H9 (cell line): ENCODE data around the gene TMCO4. TPM values are rescaled to one million over a fixed set of nuclear protein-coding genes. Genes with fewer than 3 reads are reported as not detected.

Experiments used
- DNase-seq: peaks from one replicate; pipeline ENCODE4 v3.0.0-alpha.2; 2017
- H2AFZ ChIP-seq: one replicate; pipeline ENCODE4 v1.6.1; 2013; ENCODE audit warnings: mild to moderate bottlenecking, low read length, control low read depth, moderate library complexity
- H2AK5ac ChIP-seq: 2 replicates; pipeline ENCODE4 v1.6.1; 2013; ENCODE audit warnings: low read length, control low read depth, mixed read lengths; ENCODE audit not compliant: insufficient read length
- H2BK120ac ChIP-seq: one replicate; pipeline ENCODE4 v1.6.1; 2013; ENCODE audit warnings: low read depth, mild to moderate bottlenecking, low read length, control low read depth, inconsistent platforms; ENCODE audit not compliant: poor library complexity, severe bottlenecking
- H2BK12ac ChIP-seq: 2 replicates; pipeline ENCODE4 v1.6.1; 2013; ENCODE audit warnings: low read length, control low read depth, mixed read lengths, low read depth; ENCODE audit not compliant: insufficient read length
- H2BK15ac ChIP-seq: 2 replicates; pipeline ENCODE4 v1.6.1; 2013; ENCODE audit warnings: low read depth, low read length, control low read depth
- H2BK20ac ChIP-seq: one replicate; pipeline ENCODE4 v1.6.1; 2013; ENCODE audit warnings: low read depth, mild to moderate bottlenecking, low read length, control low read depth, inconsistent platforms; ENCODE audit not compliant: poor library complexity, severe bottlenecking
- H2BK5ac ChIP-seq: 2 replicates; pipeline ENCODE4 v1.6.1; 2013; ENCODE audit warnings: low read length, control low read depth, mixed read lengths; ENCODE audit not compliant: insufficient read length
- H3K14ac ChIP-seq: 2 replicates; pipeline ENCODE4 v1.6.1; 2013; ENCODE audit warnings: low read length, control low read depth; ENCODE audit not compliant: insufficient read depth
- H3K18ac ChIP-seq: 2 replicates; pipeline ENCODE4 v1.6.1; 2013; ENCODE audit warnings: low read depth, mild to moderate bottlenecking, mixed read lengths, low read length, control low read depth; ENCODE audit not compliant: insufficient read length
- H3K23ac ChIP-seq: 2 replicates; pipeline ENCODE4 v1.6.1; 2013; ENCODE audit warnings: low read length, control low read depth, mixed read lengths, low read depth; ENCODE audit not compliant: insufficient read length
- H3K23me2 ChIP-seq: 2 replicates; pipeline ENCODE4 v1.6.1; 2013; ENCODE audit warnings: low read depth, mild to moderate bottlenecking, mixed read lengths, low read length, control low read depth; ENCODE audit not compliant: insufficient read length, poor library complexity, severe bottlenecking
- H3K27ac ChIP-seq: 2 replicates; pipeline ENCODE4 v1.5.1; 2013; ENCODE audit warnings: low read length, control low read depth, mixed read lengths, low read depth; ENCODE audit not compliant: insufficient read length
- H3K27me3 ChIP-seq: 2 replicates; pipeline ENCODE4 v1.6.1; 2013; ENCODE audit warnings: low read length, control low read depth, inconsistent platforms; ENCODE audit not compliant: insufficient read depth
- H3K4ac ChIP-seq: 2 replicates; pipeline ENCODE4 v1.6.1; 2013; ENCODE audit warnings: low read depth, mild to moderate bottlenecking, control low read depth, inconsistent platforms, low read length, moderate library complexity
- H3K4me1 ChIP-seq: 2 replicates; pipeline ENCODE4 v1.6.1; 2013; ENCODE audit warnings: low read length, control low read depth, inconsistent platforms; ENCODE audit not compliant: insufficient read depth
- H3K4me2 ChIP-seq: 2 replicates; pipeline ENCODE4 v1.6.1; 2013; ENCODE audit warnings: low read length, control low read depth, mixed read lengths; ENCODE audit not compliant: insufficient read length, insufficient read depth
- H3K56ac ChIP-seq: 2 replicates; pipeline ENCODE4 v1.6.1; 2013; ENCODE audit warnings: low read depth, mild to moderate bottlenecking, mixed read lengths, low read length, control low read depth; ENCODE audit not compliant: insufficient read length
- H3K79me1 ChIP-seq: 2 replicates; pipeline ENCODE4 v1.6.1; 2013; ENCODE audit warnings: low read depth, mild to moderate bottlenecking, moderate library complexity, low read length, control low read depth, inconsistent platforms; ENCODE audit not compliant: insufficient read depth, poor library complexity, severe bottlenecking
- H3K79me2 ChIP-seq: 2 replicates; pipeline ENCODE4 v1.6.1; 2013; ENCODE audit warnings: low read length, control low read depth, inconsistent platforms; ENCODE audit not compliant: insufficient read depth
- H3K9ac ChIP-seq: 2 replicates; pipeline ENCODE4 v1.6.1; 2013; ENCODE audit warnings: low read length, control low read depth, mixed read lengths; ENCODE audit not compliant: insufficient read length; ENCODE audit errors: extremely low read depth
- H3K9me3 ChIP-seq: one replicate; pipeline ENCODE4 v1.6.1; 2013; ENCODE audit warnings: low read depth, low read length, inconsistent platforms; ENCODE audit not compliant: control insufficient read depth
- H3T11ph ChIP-seq: one replicate; pipeline ENCODE4 v1.6.1; 2013; ENCODE audit warnings: mild to moderate bottlenecking, low read length, control low read depth, inconsistent platforms
- H4K20me1 ChIP-seq: one replicate; pipeline ENCODE4 v1.6.1; 2013; ENCODE audit not compliant: control insufficient read depth, insufficient read length, insufficient read depth
- H4K5ac ChIP-seq: 2 replicates; pipeline ENCODE4 v1.6.1; 2013; ENCODE audit warnings: low read depth, mild to moderate bottlenecking, mixed read lengths, low read length, control low read depth; ENCODE audit not compliant: insufficient read length
- H4K8ac ChIP-seq: replicated peaks from 2 replicates; pipeline ENCODE4 v1.6.1; 2013; ENCODE audit warnings: low read length, control low read depth, mixed read lengths, low read depth; ENCODE audit not compliant: insufficient read length
- H4K91ac ChIP-seq: 2 replicates; pipeline ENCODE4 v1.6.1; 2013; ENCODE audit warnings: low read depth, mild to moderate bottlenecking, moderate library complexity, mixed read lengths, low read length, control low read depth; ENCODE audit not compliant: insufficient read length
- H3K27ac Mint-ChIP-seq, 3 experiments: 2 replicates in 2 of 3; 3 replicates in 1 of 3; pipeline ENCODE4 v1.8.0; 2020 to 2021; ENCODE audit warnings: mixed read lengths in 3 of 3, mild to moderate bottlenecking in 1 of 3, moderate library complexity in 1 of 3
- H3K27me3 Mint-ChIP-seq: 2 replicates; pipeline ENCODE4 v1.8.0; 2021; ENCODE audit warnings: low read depth, mild to moderate bottlenecking, moderate library complexity, mixed read lengths
- H3K36me3 Mint-ChIP-seq, 3 experiments: 2 replicates in 2 of 3; 3 replicates in 1 of 3; pipeline ENCODE4 v1.8.0; 2020 to 2021; ENCODE audit warnings: low read depth in 3 of 3, mixed read lengths in 3 of 3; ENCODE audit not compliant: insufficient read depth in 1 of 3
- H3K4me1 Mint-ChIP-seq, 2 experiments: 2 replicates each; pipeline ENCODE4 v1.8.0; 2020; ENCODE audit warnings: mixed read lengths in 2 of 2
- H3K4me3 Mint-ChIP-seq, 2 experiments: 2 replicates in 1 of 2; 3 replicates in 1 of 2; pipeline ENCODE4 v1.8.0; 2020 to 2021; ENCODE audit warnings: mild to moderate bottlenecking in 2 of 2, mixed read lengths in 2 of 2, moderate library complexity in 1 of 2
- H3K9me3 Mint-ChIP-seq, 2 experiments: 2 replicates in 1 of 2; 3 replicates in 1 of 2; pipeline ENCODE4 v1.8.0; 2020; ENCODE audit warnings: mild to moderate bottlenecking in 2 of 2, mixed read lengths in 2 of 2, moderate library complexity in 1 of 2
- CTCF ChIP-seq: fragments of 200-600 bp; sonication (generic); conservative IDR thresholded peaks from 3 replicates; pipeline ENCODE4 v1.8.0; 2021; ENCODE audit warnings: antibody characterized with exemption, mild to moderate bottlenecking
- WGBS: extraction: QIAGEN DNeasy Blood & Tissue Kit; methylation state at CpG from one replicate; pipeline ENCODE4 v1.1.7; 2013; ENCODE audit warnings: missing lambda C conversion rate, low lambda C conversion rate, mixed read lengths; ENCODE audit not compliant: insufficient read length; ENCODE audit errors: extremely low coverage; 5-methylcytosine and 5-hydroxymethylcytosine counted together
- total RNA-seq: library from RNA; stranded (reverse); gene quantifications from 2 replicates; pipeline ENCODE4 v1.2.1, GENCODE V29; 2021

TMCO4 gene
- total RNA-seq, 1 experiment from 2014 or later, result 4.0 TPM

DNA sequence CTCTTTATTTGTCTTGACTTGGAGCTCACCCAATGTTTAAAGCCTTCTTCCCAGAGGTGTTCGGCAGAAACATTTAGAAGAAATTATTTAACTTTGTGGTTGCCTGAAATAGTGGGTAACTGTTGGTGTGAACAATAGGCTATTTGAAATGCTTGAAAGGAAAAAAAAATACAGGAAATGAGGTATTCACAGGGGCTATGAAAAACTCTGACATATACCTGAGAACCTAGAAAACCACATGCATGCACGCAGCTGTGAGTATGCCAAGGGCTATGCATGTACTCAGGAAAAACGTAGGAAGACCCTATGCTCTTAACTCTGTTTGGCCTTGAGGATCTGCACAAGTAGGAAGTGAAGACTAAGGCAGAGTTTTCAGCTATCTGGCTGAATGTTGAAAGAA, 31.7 kb upstream of the TMCO4 start:
- Histone ChIP-seq H3K79me2 (no peaks in the 10 kb centered on the region), H2BK12ac (no peak overlapping the region), H3K23ac (no peak overlapping the region), H2AFZ (no peak overlapping the region), H2BK15ac (no peak overlapping the region), H3K4me1 (no peaks in the 10 kb centered on the region), H3K23me2 (no peaks in the 10 kb centered on the region), H2BK20ac (no peak overlapping the region), H4K91ac (no peak overlapping the region), H2AK5ac (no peak overlapping the region), H3K27me3 (no peaks in the 10 kb centered on the region), H3K18ac (no peak overlapping the region), H4K20me1 (no peaks in the 10 kb centered on the region), H3K79me1 (no peaks in the 10 kb centered on the region), H3K4me2 (no peak overlapping the region), H2BK5ac (no peak overlapping the region), H3K27ac (no peak overlapping the region), H3K4ac (no peak overlapping the region), H3K9me3 (no peaks in the 10 kb centered on the region), H4K8ac (no peak overlapping the region), H3K14ac (no peak overlapping the region), H4K5ac (no peak overlapping the region), H2BK120ac (no peak overlapping the region), H3T11ph (no peak overlapping the region), H3K9ac (no peak overlapping the region), H3K56ac (no peak overlapping the region)
- DNase-seq, result no peak
- WGBS, result no CpG with 5 or more reads among the region's 3 CpGs
- no peak for TF ChIP-seq CTCF
- Mint-ChIP-seq H3K36me3 (no peaks in the 10 kb centered on the region; a peak in 2 of 7 replicates), H3K27me3 (peaks cover 10% of the 10 kb centered on the region), H3K27ac (no peak overlapping the region), H3K4me3 (no peak overlapping the region), H3K9me3 (peaks cover 3 to 7% of the 10 kb centered on the region in 2 experiments; a peak in 4 of 5 replicates), H3K4me1 (no peaks in the 10 kb centered on the region)
